Lower leg skin (tissue), 3 donors: ENCODE results near the gene ALPG.

Experiments
- CTCF ChIP-seq, 3 donors: fragments of 450-650 bp; IDR thresholded peaks; one replicate each; pipeline ENCODE4 v1.5.1; 2016; ENCODE audit warnings: antibody characterized with exemption in 3 of 3, mild to moderate bottlenecking in 3 of 3, moderate library complexity in 2 of 3
- POLR2A ChIP-seq, 2 donors: fragments of 450-650 bp; IDR thresholded peaks; one replicate each; pipeline ENCODE4 v1.6.1; 2016 to 2017; ENCODE audit warnings: antibody characterized with exemption in 2 of 2, mild to moderate bottlenecking in 1 of 2, moderate library complexity in 1 of 2

GRCh38 chr2:232382331-232383225, 24.1 kb upstream of the ALPG start:
- no peak for TF ChIP-seq POLR2A (IDR thresholded peaks at IDR 0.05)
- TF ChIP-seq CTCF (IDR thresholded peaks at IDR 0.05), result no peak
